NCI-H446 (cell line): ENCODE results near the gene TMEM217.
A peak's percentile ranks its signal among the peaks of the same experiment; 100 is the strongest.

Experiments used
- DNase-seq, 2 experiments: peaks; one replicate each; lab custom pipeline; 2025; lab: John Stamatoyannopoulos, UW

Gene TMEM217

DNA sequence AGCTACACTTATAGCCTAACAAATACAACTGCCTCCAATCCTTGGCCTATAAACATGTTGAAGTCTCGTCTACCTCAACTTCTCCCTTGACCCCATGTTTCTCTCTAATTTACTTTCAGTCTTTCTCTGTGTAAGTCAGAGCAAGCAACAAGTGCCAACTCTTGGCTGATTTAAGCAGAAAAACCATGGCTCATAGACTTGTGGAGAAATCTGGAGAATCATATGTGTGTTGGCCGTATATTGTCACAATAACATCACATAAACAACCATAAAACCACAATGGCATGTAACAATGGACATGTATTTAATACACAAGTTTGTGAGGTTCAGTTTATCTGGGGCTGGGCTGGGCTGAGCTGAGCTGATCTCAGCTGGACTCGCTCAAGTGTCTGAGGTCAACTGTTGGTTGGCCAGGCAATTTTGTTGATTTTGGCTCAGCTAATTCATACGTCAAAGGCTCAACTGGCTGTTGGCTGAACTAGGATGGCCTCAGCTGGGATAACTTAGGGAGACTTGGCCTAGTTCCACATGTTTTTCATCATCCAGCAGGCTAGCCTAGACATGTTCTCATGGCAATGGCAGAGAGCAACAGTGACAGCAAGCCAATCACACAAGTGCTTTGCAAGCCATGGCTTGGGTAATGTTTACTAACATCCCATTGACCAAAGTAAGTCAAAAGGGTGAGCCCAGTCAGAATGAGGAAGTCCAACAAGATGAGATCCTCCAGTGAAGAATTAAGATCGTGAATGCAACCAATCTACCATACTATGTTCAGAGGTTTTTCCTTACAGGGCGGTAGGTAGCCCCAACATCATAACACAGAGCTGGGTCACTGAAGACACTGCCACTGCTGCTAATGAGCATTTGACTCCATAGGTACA, 13.3 kb downstream of the TMEM217 start:
- peak; percentile 88 to 95 for DNase-seq

DNA sequence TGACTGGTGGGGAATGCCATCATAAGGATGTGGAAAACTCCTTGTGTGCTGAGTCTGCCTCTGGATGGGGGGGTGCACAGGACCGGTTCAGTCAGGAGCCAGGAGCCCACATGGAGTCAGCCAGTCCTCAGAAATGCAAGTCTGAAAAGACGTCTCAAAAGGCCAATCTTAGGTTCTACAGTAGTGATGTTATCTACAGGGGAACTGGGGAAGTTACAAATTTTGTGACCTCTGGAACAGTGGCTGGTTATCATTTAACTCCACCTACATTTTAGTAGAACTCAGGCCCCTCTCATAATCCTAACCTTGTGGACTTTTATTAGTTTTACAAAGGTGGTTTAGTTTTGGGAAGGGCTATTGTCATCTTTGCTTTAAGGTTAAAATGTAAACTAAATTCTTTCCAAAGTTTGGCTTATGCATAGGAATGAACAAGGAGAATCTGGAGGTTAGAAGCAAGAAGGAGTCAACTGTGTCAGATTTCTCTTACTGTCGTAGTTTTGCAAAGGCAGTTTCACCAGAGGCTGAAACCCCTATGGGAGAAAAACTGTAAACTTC, 14.1 kb downstream of the TMEM217 start:
- no peak for DNase-seq

DNA sequence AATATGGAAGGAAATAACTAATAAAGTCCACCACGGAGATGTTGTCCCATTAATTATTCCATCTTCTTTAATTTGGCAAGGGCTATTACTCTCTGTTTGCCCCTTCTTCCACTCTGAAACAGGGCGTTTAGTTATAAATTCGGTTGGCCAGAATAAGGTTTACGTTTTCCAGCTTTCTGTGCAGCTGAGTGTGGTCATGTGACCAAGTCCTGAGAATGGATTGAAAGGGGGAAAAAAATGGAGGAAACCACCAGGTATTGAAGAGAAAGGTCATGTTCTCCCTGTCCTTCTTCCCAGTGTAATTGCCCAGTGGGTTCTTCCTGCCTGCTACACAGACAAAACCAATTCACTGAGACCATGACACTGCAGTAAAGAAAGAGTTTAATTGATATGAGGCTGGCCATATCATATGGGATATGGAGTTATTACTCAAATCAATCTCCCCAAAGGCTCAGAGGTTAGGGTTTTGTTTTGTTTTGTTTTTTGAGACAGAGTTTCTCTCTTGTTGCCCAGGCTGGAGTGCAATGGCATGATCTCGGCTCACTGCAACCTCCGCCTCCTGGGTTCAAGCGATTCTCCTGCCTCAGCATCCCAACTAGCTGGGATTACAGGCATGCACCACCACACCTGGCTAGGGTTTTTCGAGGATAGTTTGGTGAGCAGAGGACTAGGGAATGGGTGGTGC, 14.7 kb downstream of the TMEM217 start:
- DNase-seq, result no peak

DNA sequence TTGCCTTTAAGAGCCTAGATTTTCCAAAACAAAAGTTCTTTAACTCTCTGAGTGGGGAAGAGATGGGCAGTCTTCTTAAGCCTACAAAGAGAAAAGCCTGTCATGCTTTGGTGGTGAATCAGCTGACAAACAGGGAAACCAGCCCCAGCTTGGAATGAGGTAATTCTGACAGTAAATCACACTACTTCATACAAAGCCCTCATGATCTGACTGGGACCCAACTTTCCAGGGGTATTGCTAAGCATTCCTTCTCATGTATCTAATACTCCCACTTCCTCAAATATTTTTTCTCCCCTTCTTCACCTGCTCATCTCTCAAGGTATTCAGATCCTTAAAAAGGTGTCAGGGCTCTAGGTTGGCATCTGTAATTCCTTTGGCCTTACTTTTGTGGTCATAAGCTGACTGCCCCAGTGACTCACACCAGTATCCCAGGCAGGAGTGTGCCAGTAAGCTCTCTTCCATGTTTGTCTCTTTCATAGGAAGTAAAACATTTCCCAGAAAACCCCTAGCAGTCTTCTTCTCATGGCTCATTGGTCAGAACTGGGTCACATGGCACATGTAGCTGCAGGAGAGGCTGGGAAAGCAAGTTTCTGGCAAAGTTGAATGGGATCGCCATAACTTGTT, 15.4 kb downstream of the TMEM217 start:
- peak in 1 of 2 experiments; percentile 19 for DNase-seq

DNA sequence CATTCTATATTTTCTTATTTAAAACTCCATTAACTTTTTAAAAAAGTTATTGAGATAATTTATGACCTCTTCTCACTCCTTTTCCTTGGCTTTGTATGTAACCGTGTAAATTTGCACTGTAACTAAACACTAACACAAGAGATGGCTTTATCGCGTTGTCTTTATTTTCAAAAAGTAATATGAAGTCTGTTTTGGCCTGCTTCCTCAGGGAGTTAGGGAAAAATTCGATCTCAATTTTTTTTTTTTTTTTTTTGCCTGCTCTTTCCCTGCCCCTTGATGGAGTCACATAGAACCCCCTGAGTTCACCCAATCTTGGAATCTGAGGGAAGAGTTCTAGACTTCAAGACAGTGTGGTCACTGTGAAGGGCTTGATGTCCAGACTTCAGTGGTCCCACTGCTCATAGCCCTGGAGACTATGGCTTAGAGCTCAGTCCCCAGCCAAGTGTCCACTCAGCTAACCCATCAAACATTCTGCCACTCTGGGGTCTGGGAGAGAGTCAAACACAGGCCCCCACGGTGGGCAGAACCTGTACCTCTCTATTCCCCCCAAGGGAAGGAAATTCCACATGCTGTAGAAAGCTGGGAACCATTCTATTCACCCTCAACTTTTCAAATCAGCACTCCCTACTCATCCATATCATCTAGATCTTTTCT, 16.0 kb downstream of the TMEM217 start:
- no peak for DNase-seq

DNA sequence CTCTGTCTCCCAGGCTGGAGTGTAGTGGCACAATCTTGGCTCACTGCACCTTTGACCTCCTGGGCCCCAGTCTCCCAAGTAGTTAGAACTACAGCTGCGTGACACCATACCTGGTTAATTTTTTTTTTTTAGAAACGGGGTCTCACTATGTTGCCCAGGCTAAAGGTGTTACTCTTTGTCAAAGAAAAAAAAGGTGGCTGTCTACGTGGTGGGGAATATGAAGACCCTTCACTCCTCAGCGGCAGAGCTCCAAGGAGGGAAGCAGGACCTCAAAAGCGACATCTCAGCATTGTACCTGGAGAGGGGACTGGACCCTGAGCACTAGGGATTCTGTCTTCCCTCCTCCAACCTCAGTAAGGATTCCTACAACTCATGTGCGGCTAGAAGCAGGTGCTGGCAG, 16.8 kb downstream of the TMEM217 start:
- no peak for DNase-seq

DNA sequence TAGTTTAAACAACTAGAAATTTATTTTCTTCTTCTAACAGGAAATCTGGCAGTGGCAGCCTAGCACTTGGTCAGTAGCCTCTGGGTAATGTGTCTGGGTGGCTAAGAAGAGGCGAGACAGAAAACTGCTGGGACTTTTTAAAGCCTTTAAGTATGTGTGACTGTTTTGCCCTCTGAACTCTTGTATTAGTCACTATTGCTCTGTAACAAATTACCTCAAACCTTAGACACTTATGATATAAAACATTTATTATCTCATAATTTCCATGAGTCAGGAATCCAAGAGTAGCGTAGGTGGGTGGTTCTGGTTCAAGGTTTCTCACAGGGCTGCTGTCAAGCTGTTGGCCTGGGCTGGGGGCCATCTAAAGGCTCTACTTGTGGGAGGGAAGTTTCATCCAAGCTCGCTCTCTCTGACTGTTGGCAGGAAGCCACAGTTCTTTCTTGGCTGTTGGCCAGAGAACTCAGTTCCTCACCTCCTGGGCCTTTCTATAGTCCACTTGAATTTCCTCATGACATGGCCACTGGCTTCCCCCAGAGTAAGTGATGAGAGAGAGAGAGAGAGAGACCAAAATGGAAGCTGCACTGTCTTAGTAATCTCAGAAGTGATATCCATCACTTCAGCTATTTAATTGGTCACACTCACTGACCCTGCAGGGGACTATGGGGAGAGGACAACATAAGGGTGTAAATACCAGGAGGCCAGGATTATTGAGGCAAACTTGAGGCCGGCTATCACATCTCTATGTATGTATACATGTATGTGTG, 17.8 kb downstream of the TMEM217 start:
- peak; percentile 84 to 95 for DNase-seq

DNA sequence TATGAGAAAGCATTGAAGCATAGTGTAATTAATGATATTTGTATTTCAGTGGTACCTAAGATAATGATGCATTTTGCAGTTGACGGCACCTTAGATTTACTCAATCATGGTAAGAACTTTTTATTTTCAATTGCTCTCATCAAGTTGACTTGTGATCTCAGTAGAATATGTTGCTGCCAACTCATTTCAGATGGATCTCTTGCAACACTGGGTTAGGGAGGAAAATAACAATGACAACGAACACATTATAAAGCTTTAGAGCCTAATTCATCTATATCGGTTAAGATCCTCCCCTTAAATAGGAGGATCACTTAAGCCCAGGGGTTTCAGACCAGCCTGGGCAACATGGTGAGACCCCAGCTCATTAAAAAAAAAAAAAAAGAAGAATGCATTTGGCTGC, 18.4 kb downstream of the TMEM217 start:
- no peak for DNase-seq

DNA sequence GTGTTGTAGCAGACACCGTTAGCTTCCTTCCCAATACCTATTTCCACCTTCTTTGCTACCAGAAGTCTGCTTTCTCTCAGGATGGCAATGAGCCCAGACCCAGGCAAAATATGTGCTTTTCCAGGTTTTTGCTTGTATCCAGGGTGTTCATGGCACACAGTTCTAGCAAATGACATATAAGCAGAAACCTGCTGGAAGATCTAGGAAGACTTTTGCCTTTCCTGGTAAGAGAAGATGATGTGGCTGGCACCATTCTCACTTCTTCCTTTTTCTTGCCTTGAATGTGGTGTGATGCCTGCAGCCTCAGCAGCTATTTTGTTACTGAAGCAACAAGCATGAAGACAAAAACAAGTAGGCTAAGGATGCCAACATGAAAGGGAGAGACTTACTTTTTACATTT, 19.6 kb downstream of the TMEM217 start:
- peak in 1 of 2 experiments; percentile 27 for DNase-seq

DNA sequence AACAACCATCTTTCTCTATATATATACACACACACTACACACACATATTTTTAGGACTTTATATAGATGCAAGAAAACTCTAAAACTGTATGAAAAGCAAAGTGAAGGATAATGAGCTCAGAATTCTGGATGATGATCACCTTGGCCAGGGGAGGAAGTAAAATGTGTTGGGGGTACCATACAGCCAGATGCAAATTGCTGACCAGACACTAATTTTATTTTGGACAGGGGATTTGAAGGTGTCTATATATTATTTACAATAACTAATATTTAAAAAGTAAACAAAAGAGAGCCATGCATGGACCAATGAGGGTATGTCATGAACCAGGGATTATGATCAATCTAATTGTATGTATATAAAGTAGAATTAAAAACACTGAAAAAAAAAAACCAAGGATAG, 20.2 kb downstream of the TMEM217 start:
- DNase-seq, result no peak

DNA sequence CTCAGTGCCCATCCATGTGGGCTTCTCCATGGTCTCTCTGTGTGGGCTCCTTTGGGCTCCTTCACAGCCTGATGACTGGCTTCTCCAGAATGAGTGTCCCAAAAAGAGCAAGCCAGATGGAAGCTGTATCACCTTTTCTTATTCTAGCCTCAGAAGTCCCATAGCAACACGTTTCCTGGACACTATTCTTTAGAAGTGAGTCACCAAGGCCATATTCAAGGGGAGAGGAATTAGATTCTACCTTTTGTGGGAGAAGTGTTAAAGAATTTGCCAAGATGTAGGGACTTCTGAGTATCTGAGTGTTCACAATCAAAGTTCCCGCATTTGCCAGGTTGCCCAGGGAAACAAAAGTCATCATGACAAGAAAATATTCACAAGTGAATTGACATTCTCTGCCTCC, 21.0 kb downstream of the TMEM217 start:
- DNase-seq, result no peak

DNA sequence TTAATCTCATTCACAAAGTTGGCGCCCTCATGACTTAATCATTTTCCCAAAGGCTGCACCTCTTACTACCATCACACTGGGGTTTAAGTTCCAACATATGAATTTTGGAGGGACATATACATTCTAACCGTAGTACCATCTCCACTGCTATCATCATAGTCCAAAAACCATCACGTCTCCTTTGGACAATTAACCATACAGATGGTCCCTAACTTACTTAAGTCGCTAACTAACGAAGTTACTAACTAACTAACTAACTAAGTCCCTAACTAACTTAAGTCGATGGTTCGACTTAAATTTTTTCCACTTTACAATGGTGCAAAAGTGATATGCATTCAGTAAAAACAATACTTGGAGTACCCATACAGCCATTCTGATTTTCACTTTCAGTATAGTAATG, 24.4 kb downstream of the TMEM217 start:
- no peak for DNase-seq

DNA sequence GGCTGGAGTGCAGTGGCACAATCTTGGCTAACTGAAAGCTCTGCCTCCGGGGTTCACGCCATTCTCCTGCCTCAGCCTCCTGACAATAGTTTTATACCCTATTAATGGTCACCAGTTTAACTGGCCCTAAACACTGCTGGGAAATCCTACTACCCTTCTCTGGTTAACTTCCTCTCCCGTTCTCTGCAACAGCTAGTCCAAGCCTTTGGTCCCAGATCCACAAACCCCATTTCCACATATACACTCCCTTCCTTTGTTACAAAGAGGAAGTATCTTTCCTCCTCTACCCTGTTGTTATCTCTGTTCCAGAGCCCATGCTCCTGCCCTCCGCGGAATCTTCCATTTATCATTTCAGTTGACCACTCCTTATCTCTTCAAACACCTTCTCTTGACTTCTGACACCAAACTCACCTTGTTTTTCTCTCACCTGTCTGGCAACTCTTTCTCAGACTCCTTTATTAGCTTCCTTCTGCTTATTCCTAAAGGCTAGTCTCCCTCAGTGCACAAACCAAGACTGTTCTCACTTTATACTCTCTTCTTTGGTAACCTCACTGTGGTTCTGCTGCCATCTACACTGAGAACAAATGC, 25.4 kb downstream of the TMEM217 start:
- DNase-seq, result no peak

DNA sequence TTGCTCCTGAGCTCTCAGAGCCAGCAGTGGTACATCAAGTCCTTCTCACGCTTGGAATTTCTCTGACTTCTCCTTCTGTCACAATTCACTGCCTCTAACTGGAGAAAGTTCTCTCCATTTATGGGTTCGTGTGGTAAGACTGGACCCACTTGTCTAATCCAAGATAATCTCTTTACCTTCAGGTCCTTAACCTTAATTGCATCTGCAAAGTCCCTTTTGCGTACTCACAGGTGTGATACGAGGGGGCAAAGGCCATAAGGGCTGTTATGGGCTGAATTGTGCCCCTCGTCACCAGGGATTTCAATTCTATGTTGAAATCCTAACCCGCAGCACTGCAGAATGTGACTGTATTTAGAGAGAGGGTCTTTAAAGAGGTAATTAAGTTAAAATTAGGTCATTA, 27.8 kb downstream of the TMEM217 start:
- no peak for DNase-seq

DNA sequence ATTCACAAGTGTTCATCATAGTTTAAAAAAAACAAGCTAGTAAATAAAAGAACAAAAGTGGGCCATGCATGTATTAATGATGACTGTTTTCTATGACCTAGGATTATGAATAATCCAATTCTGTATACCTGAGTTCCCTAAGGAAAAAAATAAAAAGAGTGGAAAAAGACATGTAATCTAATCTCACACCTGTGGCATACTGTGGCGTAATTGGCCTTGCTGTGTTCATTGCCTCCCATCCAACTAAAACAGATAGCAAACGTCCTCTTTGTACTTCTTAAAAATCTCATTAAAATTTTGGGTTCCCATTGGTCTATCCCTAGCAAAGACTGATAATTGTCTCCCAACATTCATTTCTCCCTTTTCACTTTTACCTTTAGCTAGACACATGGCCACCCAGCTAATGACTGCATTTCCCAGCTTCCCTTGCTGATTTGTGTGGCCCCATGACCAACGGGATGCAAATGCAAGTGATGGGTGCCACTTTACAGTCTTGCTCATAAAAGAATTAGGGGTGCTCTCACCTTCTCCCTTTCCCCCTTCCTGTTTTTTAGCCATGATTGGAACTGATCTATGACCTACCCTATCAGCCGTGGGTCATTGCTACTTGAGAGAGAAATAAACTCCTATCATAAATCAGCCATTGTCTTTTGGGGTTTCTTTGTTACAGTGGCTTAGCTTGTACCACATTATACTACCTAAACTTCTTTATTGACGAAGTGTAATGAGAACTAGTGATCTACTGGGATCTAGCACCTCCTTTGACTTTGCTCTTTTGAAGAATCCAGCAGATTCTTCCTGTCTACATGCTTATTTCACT, 32.4 kb downstream of the TMEM217 start:
- DNase-seq, result no peak

DNA sequence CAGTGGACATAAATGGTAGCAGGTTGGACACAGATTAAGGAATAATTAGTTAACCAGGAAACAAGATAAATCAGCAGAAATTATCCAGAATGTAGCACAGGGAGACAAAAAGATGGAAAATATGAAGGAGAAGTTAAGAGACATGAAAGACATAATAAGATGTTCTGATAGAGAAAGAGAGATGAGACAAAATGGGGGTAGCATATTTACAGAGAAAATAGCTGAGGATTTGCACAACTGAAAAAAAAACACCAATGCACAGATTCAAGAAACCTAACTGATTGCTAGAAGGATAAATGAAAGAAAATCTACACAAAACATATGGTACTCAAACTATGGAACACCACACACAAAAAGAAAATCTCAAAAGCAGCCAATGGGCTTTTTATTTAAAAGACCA, 35.0 kb downstream of the TMEM217 start:
- no peak for DNase-seq

DNA sequence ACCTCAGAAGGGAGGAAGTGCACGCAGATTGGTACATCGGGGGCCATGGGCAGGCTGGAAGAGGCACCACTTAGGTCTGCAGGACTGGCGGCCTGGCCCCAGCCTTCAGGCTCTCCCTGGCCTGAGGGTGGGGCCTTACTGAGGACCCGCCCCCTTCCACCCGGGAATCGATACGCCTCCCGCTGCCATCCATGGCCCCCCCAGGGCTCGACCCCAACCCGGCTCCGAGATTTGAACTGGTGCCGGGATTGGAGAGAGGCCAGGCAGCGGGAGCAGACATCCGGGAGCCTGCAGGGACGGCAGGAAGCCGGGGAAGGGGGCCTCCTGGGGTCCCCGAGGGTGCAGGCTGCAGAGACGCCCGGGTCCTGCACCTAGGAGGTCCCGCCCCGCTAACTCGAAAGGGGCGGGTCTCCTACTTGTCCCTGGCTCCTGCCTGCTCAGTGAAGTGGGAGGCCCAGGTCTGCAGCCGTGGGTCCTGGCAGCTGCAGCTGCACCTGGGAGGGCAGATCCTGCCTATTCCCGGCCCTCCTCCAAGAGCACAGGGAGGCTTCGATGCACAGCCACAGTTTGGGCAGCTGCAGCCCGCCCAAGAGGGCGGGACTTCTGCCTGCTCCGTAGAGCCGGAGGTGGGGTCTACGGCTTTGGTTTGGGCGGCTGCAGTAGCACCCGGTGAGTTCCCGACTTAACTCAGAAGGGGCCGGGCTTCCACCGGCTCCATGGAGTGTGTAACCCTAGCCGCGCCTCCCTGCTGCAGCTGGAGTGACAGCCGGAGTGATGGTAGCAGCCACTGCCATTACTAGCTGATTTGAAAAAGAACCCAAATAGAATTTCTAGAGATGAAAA, 35.6 kb downstream of the TMEM217 start:
- DNase-seq, result peak in 1 of 2 experiments; percentile 16

DNA sequence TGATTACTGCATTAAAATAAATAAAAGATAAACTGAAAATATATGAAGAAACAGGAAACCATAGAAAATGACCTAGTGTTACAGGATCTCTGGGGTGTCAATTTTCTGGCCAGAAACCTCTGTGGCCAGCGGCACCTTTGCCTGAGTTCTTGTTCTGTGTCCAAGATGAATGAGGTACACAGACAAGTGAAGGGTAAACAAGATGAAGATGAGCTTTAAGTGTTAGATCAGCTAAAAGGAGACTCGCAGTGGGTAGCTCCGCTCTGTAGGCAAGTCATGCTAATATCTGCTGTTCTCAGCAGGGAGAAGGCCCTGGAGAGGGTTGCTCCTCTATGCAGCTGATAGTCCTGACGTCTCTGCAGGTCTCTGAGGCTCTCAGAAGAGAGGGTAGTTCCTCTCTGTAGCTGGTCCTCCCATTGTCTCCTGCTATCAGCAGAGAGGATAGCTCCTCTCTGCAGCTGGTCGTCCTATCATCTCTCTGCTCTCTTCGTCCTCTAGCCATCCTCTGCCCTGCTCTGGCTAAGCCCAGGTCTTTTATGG, 36.3 kb downstream of the TMEM217 start:
- no peak for DNase-seq

DNA sequence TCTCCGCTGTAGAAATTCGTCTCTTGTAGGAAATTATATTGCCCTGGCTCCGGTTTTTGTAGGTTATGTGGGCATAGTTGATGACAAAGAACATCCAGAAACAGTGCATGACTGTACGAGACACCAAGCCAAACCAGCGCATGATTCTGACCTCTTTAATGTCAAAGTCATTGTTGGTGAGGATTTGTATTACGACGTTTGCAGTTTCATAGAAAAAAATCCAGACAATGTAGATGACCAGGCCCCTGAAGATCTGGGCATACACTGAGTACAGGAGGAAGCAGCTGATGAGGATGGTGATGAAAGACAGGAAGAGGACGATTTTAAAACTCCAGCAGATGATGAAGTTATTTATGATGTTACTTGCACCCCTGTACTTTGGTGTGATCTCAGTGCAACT, 39.4 kb downstream of the TMEM217 start:
- no peak for DNase-seq
